Activated naive CD8-positive, alpha-beta T cell treated with anti-CD3 and anti-CD28 coated beads, Interleukin-2, amount 50 U/mL, for 16 hours (primary cell): ENCODE data around the gene TEX19.

Experiments
- DNase-seq: peaks from one replicate; pipeline ENCODE4 v3.0.0-alpha.2; 2020; ENCODE audit warnings: low read depth, low spot score

Gene TEX19

DNA sequence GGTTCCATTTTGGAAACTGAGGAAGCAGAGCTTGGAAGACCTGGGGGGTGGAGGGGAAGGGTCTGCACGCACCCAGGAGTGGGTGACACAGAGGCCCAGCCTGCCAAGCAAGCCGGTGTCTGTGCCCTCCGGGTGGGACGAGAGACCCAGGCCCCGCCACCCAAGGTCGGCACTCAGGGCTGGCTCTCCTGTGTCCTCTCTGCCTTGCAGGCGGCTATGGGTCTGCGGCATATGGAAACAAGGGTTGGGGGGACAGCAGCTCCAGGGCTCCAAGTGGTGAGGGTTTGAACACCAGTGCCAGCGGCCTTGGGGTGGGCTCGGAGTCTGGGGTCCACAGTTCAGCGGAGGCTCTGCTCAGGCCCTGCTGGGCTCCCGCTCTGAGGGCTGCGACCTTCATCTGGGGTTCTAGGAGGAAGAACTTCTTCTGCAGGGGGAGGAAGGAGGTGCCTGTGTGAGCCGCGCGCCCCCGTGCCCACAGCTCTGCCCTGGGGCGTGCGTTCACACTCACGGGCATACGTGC is 37.0 kb upstream of the TEX19 start:
- no peak for DNase-seq

DNA sequence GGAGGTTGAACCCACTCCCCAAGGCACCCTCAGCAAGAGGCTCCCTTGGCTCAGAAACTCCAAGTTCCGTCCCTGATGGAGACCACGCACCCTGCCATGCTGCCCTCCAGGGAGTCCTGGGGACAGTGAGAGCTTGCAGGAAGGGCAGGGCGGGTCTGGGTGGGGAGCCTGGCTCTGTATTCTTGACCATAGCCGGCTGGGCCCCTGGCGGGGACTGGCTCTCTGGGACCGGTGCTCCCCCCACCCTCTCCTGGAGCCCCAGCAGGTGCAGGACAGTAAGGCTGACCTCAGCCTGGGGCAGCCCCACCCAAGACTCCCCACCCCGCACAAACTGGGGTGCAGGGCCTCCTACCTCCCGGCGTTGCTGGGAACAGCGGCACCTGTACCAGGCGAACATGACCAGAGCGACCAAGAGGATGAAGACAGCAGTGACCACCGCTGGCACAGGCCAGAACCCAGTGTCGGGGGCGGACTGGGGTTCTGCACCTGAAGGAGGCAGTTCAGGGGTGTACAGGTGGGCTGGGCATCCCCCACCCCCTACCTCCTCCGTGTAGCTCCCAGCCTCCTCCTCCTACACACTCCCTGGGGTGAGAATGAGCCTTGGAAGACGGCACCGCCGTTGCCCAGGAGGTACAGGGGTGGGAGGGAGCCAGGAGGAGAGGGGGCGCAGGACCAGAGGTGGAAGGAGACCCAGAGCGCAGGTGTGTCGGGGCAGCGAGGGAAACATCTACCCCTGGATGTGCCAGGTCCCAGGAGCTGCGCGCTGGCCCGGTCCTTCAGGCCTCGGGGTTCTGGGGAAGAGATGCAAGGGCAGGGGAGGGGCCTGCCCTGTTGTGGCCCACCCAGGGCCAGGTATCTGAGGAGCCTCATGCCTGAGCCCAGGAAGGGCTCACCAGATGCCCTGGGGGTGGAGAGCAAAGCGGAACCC is 36.3 kb upstream of the TEX19 start:
- DNase-seq, result no peak

DNA sequence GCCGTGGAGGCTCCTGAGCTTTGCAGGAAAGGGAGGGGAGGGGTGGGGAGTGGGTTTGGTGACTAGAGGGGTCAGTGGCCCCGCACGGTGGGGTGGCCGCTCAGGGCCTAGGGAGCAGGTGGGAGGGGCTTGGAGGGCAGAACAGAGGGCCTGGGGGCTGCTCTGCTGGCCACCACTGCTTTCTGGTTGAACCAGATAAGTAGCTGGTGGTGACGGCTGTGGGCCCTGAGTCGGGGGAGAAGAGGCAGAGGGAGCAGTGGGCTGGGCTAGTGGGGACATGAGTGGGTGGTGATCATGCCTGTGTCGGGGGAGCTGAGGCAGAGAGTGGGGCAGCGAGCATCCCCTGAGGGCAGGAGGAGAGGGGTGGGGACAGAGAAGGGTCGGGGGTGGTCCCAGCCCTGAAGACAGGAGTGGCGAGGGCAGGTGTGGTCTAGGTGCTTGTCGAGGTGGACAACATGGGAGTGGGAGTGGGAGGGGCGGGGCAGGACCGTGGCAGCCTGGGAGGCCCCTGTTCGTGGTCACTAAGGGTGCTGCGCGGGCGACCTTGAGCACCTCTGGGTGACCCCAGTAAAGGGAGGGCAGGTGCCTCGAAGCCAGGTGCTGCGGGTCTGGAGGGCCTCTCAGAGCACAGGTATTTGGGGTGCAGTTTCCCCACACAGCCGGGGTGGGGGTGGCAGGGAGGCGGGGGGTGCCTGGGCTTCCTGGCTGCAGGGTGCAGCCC is 35.4 kb upstream of the TEX19 start:
- DNase-seq, result no peak

DNA sequence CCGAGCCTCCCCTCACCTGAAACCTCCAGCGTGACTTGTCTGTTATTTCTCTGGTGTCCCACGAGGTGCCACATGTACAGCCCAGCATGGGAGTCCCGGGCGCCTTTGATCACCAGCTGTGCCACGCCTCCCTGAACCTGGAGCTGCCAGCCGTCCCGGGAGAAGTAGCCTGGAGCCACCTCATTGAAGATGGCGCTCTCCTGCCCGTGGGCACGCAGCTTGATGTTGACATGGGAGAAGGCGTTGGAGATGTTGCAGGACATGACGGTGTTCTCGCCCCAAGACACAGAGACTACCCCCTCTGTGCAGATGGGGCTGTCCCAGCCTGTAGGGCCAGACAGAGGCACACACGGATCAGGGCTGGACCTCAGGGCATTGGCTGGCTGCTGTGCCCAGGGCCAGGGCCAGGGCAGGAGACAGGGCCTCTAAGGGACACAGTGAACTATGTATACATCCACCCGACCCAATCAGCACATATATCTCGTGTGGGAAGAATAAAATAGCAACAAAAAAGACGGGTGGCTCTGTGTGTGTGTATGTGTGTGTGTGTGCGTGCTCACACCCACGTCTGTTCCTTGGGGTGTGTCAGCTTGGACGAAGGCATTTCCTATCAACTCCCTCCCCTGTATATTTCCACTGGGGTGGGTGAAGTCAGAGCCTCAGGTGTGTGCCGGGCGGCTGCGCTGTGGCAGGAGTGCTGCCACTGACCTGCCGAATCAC is 34.3 kb upstream of the TEX19 start:
- no peak for DNase-seq

DNA sequence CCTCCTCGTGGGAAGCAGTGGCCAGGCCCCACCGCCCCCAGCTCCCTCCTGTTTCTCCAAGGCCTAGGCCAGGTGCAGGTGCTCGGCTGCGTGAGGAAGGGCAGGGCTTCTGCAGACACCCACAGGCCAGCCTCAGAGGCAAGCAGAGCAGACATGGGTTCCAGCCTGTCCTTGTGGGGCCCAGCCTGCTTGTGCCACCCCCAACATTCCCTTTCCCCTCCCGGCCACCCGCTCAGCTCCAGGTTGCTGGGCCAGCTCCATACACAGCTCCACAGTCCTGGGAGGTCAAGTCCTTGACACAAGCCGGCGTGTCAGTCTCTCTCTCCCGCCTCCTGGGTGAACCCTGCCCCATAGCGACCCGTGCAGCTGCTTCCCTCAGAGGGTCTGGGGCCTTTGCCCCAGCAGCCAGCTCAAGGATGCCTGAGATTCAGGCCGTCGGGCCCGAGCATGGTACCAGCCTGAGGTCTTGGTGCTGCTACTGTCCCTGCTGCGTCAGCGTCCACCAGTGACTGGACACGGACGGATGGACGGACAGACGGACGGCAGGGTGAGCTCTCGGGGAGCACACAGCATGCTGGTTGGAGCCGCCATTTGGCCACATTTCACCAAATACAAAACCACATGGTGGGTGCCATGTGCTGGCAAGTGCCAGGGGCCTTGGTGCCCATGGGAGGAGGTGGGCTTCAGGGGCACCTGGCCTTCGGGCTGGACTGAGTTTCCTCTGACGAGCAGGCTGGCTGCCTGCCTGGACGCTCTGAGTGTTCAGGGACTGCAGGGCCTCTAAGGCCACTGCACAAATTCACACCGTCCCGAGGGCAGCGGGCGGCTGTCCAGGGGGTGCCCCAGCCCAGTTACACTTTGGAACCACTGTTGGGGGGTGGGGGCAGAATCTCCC is 33.5 kb upstream of the TEX19 start:
- no peak for DNase-seq

DNA sequence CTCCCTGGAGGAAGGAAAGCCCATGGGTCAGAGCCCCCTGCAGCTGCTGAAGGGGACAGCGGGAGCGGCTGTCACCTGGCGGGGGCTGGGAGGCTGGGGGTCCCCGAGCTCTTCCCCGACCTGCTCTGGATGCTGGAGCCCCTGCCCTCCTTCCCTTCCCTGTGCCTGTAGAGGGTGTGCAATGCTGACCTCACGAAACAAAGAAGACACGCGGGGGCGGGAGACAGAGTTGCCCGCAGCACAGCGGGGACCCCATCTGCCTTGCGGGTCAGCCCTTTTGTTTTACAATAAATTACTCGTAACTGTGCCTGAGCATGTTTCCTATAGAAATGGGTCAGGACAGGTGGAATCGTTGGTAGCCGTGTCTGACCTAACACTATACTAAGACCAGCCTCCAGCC is 31.8 kb upstream of the TEX19 start:
- no peak for DNase-seq

DNA sequence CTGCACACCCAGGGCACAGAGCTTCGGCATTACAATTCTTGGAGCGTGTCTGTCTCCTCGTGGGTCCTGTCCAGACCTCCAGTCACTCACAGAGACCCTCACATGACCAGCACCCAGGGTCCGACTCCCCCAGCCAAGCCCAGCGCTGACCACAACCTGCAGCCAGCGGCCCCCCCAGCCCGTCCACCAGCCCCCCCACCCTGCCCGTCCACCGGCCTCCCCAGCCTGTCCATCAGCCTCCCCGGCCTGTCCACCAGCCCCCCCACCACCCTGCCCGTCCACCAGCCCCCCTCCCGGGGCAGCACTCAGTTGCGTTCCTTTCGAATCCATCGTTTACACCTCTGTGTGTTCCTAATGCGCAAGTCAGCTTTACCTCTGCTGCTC is 31.3 kb upstream of the TEX19 start:
- DNase-seq, result no peak

DNA sequence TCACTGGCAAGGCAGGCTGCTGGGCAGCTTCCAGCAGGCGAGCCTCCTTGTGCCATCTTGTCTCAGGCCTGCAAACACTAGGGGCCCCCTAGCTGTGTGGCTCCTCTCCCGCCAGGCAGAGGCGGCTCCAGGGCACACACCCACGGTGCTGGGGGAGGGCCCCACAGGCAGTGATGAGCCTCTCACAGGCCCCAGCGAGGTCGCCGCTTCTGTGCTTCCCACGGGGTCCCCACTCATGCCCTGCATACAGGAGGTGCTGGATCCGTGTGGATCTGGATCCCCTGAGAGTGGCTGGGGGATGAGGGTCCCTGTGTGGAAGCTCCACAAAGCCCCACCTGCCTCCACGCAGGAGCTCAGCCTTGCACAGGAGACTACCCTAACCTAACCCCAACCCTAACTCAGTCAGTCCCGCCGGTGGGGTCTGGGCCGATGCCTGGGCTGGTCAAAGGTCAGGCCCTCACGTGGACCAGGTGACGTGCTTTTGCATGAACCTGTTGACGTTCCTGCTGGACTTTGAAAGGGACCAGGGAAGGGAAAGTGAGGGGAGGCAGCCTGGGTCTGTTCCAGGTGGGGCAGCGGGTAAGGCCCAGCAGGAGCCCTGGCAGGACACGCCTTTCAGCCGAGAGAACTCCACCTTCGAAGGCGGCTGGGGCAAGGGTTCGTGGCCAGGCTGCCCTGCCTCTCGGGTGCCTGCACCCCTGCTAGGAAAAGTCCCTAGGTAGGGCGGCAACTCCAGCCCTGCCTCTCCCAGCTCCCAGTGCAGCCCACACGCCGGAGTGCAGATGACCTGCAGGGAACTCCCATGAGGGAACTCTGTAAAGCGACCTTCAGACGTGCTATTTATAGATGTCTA is 30.7 kb upstream of the TEX19 start:
- DNase-seq, result no peak

DNA sequence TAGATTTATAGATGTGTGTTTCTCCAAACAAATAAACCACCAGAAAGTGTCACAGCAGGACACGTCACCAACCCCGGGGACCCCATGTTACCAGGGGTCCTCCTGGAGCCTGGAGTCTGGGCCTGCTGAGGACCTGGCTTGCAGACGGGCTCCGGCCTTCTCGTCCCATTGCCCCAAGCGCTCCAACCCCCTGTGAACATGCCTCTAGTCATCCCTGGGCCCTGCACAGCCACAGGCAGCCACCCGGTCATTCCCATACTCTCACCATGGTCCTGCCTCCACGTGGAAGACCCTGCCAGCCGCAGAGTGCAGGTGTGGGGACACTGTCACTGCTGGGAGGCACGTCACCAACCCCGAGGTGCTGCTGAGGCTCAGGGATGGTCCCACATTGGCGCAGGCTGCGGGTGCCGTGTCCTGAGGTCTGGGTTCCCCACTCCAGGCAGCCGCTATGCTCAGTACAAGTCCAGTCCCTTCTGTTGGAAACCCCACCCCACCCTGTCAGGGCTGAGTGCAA is 30.0 kb upstream of the TEX19 start:
- no peak for DNase-seq

DNA sequence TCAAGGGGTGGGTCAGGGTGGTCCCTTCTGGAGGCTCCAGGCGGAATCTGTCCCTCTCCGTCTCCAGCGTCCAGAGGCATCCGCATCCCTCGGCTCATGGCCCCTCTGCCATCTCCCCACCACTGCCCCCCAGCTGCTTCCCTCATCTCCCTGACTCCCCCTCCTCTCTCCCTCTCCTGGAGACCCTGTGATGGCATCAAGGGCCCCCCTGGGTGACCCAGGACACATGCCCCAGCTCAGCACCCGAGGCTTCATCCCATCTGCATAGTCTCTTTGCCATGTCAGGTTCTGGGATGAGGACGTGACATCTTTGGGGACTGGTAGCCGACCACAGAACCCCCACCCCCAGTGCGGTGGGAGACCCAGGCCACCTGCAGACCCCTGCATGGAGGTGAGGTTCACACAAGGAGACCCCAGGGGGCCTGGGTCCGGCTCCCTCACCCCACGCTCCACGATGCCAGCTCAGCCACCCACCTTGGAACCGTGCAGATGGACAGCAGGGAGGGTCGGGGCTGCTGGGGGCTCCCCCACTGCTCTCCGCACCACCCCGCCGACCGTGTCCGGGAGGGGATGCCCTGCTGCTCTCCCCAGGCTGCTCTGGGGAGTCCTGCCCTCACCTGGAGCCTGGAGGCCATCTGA is 29.2 kb upstream of the TEX19 start:
- no peak for DNase-seq

DNA sequence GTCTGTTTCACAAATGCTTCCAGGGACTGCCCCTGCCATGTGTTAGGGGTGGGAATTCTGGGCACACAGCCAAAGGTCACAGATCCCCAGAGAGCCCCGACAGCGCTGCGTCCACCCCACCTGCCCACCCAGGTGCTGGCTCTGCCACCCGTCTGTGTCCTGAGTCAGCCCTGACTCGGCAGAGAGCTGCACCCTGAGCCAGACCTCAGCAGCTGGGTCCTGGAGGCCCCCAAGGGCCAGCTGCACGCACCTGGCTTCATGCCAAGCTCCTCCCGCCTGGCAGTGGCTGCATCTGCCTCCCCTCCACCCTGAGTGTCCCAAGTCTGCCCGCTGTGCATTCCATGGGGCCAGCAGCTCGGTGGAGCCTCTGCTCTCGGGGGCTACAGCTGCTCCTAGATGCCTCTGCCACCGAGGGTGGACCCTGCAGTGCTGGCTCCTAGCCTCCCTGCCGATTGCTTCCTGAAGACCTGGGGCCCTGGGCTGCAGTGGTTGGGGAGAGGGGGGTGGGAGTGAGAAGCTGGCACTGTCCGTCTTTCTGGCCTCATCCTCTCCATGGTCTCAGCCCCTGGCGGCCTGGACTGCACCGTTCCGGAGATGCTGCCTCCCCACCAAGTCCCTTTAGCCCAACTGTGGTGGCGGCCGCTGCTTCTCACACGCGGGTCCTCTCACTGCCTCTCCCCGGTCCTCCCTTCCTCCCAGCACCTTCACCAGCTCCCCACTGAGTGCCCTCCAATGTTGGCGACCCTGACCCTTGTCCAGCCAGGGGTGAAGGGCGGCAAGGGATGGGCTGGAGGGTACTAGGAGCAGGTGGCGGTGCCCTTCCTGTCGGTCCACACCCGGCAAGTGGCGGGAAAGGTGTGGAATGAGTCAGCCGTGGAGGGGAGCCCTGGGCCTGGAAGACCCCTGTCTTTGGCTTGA is 28.5 kb upstream of the TEX19 start:
- DNase-seq, result no peak

DNA sequence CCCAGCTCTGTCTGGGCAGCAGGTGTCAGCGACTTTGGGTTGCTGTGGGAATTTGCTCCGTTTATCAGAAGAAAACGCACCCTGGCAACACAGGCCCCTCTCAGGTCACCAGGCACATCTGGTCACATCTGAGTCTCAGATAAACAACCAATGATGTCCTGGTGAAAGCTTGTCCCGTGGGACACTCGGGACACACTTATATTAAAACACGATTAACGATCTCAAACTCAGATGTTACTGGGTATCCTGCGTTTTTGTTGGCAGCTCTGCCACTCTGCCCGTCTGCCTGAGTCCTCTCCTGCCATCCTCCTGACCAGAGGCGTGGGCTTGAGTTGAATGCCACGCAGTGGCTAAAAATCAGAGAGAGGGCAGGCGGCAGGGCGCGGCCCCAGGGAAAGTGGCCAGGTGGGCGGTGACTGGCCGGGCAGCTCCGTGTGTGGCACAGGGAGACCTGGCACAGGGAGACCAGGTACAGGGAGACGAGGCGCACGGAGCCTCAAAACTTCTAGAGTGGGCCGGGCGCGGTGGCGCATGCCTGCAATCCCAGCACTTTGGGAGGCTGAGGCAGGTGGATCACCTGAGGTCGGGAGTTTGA is 27.6 kb upstream of the TEX19 start:
- DNase-seq, result no peak

DNA sequence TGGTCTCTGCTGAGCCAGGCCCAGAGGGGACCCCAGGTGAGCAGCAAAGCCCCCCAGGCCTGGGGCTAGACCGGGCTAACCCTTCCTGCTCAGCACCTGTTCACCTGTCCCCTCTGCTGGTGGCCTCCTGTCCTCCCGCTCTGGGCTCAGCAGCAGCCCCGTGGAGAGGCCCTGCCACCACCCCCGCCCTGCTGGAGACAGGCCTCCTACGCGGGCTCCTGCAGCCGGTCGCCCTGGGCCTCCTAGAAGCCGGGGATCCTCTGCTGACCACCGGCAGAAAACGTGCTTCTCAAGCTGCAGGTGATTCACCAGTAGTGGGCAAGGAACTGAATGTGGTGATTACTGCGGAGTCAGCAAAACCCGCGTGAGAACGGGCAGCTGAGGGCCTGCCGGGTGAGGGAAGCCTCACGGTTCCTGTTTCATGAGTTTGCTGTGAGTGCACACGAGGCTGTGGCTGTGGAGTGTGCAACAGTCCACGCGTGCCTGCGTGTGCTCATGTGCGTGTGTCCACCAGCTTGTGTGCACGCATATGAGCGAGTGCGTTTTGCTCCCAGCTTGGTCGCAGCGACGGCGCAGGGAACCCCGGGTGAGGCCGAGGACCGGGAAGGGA is 26.3 kb upstream of the TEX19 start:
- no peak for DNase-seq

DNA sequence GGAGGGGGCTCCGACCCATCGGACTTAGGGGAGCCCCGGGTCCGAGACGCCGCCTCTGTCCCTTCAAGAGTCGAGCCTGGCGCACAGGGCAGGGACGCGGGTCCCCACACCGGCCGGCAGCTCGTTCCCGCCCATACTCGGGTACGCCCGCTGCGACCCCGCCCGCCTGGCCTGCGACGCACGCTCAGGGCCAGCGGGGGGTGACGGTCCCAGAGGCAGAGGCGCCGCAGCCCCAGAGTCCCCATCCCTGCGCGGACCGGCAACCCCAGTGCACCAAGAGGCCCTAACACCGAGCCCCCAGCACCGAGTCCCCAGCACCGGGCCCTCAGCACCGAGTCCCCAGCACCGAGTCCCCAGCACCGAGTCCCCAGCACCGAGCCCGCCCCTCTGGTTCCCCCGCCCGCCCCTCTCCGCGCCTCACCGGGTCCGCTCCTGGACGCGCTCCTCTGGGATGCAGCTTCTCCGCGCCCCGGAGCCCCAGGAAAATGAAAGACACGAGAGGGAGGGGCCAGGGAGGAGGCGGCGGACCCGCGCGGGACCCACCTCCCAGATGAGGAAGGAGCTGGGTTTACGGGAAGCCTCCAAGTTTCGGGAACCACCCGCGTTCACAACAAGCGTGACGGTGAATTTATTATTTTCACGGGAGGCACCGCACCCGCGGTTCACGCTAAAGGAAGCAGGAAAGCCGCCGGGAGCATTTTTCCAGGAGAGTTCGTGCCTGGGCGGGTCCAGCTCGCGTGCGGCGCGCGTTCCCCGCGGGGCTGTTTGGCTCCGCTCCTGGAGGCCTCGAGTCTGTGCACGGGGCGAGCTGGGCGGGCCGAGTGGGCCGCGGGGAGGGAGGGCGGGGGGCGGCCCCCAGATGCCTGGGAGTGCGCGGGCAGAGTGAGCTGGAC is 25.5 kb upstream of the TEX19 start, which contains the start of gene SECTM1:
Gene SECTM1 (minus strand): TSS at position 488 of the 893 bp plus-strand sequence. CDS start 6,526 bp downstream, outside the sequence.
- DNase-seq, result no peak

DNA sequence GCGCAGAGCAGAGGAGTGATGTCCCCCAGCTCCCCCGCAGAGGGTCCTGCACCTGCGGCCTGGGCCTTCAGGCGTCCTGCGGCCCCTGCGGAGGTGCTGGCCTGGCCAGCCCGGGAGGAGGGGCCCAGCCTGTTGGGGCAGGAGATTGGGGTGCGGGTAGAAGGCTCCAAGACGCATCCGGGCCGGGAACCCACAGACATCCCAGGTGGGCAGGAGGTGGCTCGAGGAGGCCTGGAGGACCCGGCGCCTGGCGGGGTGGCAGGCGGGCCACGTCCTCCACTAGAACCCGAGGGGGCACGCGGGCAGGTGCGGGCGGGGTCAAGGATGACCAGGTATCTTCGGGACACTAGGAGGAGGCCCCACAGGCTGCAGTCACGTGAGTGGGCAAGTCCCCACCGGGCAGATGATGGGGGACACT is 24.8 kb upstream of the TEX19 start:
- no peak for DNase-seq
